ENCODE results near the gene SLC35E2B.

The SLC35E2B gene

DNA sequence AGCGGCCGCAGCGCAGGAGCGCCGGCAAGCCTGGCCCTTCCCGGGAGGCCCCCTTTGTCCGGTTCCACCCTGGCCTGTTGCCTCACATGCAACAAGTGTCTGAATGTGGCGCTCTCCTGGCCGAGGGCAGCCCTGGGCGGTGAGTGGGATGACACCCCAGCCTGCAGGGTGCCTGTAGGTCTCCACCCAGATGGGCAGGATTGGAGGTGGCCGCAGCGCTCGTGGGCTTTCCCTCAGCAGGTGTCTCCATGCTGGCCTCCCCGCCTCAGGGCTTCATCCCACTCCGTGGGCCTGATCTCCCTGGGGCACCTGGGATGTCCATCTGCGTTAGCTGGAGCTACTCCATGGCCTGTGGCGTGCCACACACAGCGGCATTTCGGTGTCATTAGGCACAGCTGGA, 75.8 kb downstream of the SLC35E2B start:
- DNase-seq = peak; percentile 9
- Mint-ChIP-seq H3K4me1 (peaks cover 31% of the 10 kb centered on the region), H3K4me3 (peak overlapping the region; percentile 83), H3K27ac (no peak overlapping the region), H3K27me3 (ENCODE audit: low read depth, poor library complexity) (no peaks in the 10 kb centered on the region), H3K9me3 (no peaks in the 10 kb centered on the region), H3K36me3 (ENCODE audit: low read depth) (peaks cover 5% of the 10 kb centered on the region)
- TF ChIP-seq, protein P1, sequence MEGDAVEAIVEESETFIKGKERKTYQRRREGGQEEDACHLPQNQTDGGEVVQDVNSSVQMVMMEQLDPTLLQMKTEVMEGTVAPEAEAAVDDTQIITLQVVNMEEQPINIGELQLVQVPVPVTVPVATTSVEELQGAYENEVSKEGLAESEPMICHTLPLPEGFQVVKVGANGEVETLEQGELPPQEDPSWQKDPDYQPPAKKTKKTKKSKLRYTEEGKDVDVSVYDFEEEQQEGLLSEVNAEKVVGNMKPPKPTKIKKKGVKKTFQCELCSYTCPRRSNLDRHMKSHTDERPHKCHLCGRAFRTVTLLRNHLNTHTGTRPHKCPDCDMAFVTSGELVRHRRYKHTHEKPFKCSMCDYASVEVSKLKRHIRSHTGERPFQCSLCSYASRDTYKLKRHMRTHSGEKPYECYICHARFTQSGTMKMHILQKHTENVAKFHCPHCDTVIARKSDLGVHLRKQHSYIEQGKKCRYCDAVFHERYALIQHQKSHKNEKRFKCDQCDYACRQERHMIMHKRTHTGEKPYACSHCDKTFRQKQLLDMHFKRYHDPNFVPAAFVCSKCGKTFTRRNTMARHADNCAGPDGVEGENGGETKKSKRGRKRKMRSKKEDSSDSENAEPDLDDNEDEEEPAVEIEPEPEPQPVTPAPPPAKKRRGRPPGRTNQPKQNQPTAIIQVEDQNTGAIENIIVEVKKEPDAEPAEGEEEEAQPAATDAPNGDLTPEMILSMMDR (IDR thresholded peaks at IDR 0.05) = no peak

DNA sequence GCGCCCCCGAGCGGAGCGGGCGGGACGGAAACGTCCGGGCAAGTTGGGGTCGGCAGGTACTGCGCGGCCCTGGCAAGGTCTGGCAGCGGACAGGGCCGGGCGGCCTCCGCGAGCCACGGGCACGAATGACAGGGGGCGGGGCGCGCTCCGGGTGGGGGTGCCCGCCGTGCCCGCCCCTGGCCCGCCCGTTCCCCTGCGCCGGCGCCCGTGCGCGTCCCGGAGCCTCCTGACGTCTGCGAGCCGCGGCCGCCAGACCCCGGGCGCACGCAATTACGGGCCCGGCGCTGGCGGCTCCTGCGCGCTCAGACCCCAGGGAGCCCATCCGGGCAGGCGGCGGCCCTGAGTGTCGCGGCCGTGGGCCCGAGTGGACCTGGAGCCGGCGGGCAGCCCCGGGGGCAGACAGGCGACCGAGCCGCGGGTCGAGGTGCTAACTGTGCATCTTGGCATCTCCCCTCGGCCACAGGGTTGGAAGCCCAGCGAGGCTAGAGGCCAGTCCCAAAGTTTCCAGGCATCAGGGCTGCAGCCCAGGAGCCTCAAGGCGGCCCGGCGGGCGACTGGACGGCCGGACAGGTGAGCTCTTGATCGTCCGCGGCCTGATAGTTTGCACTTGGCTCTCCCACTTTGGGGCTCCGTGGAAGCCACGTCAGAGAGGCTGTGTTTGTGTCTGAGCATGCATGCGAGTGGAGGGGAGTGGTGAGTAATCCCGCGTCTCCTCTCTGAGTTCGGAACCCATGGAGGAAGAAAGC, 76.4 kb downstream of the SLC35E2B start:
- TF ChIP-seq, protein P1 (IDR thresholded peaks at IDR 0.05) = no peak
- Mint-ChIP-seq H3K27me3 (ENCODE audit: low read depth, poor library complexity) (no peaks in the 10 kb centered on the region), H3K36me3 (ENCODE audit: low read depth) (peaks cover 5% of the 10 kb centered on the region), H3K4me3 (peak overlapping the region; percentile 83), H3K9me3 (no peaks in the 10 kb centered on the region), H3K4me1 (peaks cover 32% of the 10 kb centered on the region), H3K27ac (no peak overlapping the region)
- DNase-seq = peak; percentile 70

DNA sequence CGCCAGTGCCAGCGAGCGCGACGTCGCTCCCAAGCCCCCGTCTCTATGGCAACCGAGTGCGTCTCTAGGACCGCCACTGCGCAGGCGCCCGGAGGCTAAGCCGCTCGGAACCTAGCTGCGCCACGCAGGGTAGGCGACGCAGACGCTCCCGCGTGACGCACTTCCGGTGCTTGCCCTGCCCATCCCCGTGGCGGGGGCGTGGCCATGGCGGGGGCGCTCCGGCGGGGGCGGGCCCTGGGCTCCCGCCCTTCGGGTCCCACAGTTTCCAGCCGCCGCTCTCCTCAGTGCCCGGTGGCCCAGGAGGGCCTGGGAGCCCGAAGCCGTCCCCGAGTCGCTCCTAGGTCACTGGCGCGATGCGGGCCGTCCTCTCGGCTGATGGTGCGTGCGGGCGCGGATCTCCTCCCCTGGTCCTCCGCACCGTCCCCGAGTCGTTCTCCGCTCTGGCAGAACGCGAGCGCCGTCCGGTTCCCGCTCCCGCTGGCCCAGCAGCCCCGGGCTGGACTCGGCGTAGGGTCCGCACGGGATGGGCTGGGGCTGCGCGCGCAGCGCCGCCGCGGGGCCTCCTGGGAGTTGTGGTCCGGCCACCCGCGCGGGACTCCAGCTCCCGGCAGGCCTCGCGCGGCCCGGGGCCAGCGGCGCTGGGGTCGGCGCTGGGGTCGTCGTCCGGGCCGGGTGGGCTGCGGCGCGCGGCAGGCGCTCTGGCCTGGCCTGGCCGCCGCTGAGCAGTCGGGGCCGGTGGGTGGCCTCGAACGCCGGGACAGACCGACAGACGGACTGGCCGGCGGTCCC, 77.1 kb downstream of the SLC35E2B start, which contains the start of gene MIB2:
Gene MIB2, plus strand, starts transcription at position 245 of the 789 bp plus-strand sequence. CDS start 7,953 bp downstream, outside the sequence.
- Mint-ChIP-seq H3K4me1 (peaks cover 35% of the 10 kb centered on the region), H3K4me3 (peak within 1 kb of the TSS; percentile 95), H3K27ac (peak within 1 kb of the TSS; percentile 93), H3K27me3 (ENCODE audit: low read depth, poor library complexity) (peaks cover 4% of the 10 kb centered on the region), H3K36me3 (ENCODE audit: low read depth) (peaks cover 5% of the 10 kb centered on the region), H3K9me3 (no peaks in the 10 kb centered on the region)
- TF ChIP-seq, protein P1 (IDR thresholded peaks at IDR 0.05) = no peak
- peak; percentile 97 for DNase-seq

DNA sequence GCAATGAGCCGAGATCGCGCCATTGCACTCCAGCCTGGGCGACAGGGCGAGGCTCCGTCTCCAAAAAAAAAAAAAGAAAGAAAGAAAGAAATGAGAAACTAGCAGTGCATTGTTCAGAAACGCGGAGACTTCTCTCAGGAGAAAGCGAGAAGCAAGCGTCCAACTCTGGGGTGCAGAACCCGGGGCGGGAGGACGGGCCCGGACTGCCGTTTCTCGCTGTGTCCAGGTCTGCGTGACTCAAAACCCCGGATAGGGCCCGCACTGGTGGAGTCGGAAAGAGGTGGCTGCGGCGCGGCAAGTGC, 77.7 kb downstream of the SLC35E2B start:
- peaks cover 5% of the 10 kb centered on the region for H3K36me3 Mint-ChIP-seq (ENCODE audit: low read depth)
- H3K27me3 Mint-ChIP-seq (ENCODE audit: low read depth, poor library complexity) = peaks cover 4% of the 10 kb centered on the region
- H3K4me3 Mint-ChIP-seq = peak overlapping the region; percentile 95
- H3K27ac Mint-ChIP-seq = peak overlapping the region; percentile 93
- peaks cover 39% of the 10 kb centered on the region for H3K4me1 Mint-ChIP-seq
- no peak for DNase-seq
- TF ChIP-seq, protein P1 (IDR thresholded peaks at IDR 0.05) = no peak
- no peaks in the 10 kb centered on the region for H3K9me3 Mint-ChIP-seq

DNA sequence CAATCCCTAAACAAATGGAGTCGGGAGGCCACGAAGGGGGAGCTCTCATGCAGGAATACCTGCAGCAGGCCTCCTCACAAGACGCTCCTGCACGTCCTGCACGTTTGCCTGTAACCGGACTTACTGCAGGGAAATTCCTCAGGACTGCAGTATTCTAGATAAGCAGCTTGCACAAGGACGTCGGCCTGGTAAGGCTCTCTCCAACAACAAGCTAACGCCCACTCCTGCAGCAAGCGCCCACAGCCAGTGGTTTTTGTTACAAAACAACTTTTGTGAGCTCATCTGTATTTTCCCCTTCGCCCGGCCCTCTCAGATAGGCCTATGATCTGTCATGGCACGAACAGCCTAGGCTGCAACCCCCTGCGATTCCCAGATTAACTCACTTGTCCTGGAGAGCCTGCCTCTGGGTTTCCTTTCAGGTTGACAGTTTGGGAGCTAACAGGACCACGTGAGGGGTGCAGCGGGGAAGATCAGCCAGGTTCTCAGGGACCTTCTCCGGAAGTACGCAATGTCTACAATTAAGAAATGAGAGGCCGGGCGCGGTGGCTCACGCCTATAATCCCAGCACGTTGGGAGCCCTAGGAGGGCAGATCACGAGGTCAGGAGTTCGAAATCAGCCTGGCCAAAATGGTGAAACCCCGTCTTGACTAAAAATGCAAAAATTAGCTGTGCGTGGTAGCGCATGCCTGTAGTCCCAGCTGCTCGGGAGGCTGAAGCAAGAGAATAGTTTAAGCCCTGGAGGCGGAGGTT, 78.2 kb downstream of the SLC35E2B start:
- peaks cover 4% of the 10 kb centered on the region for H3K27me3 Mint-ChIP-seq (ENCODE audit: low read depth, poor library complexity)
- TF ChIP-seq, protein P1 (IDR thresholded peaks at IDR 0.05) = no peak
- DNase-seq = peak; percentile 12
- H3K4me3 Mint-ChIP-seq = peak overlapping the region; percentile 95
- peak overlapping the region; percentile 93 for H3K27ac Mint-ChIP-seq
- peaks cover 39% of the 10 kb centered on the region for H3K4me1 Mint-ChIP-seq
- peaks cover 5% of the 10 kb centered on the region for H3K36me3 Mint-ChIP-seq (ENCODE audit: low read depth)
- H3K9me3 Mint-ChIP-seq = no peaks in the 10 kb centered on the region

Data from nephron progenitor cell (in vitro differentiated cells).